K562 (cell line): Measurements from ENCODE around the gene SRMS. TPM values are rescaled to one million over a fixed set of nuclear protein-coding genes. Genes with fewer than 3 reads are reported as not detected.

ENCODE experiments used
- ATAC-seq: fragments of 200-7000 bp; cut with Tn5 transposase; 3 replicates; pipeline ENCODE4 v1.9.1; 2020; ENCODE audit warnings: moderate library complexity
- BruUV-seq: library from RNA; stranded (reverse); fragments of 400-500 nt; replicated peaks from 2 replicates; lab custom pipeline; 2021; lab: Mats Ljungman, UMichigan
- CTCF ChIA-PET: fragments of 300-600 bp; formaldehyde crosslinking; extraction: SDS; loops from one replicate; lab custom pipeline; 2021; ENCODE audit warnings: low intra/inter-chr PET ratio; lab: Yijun Ruan, JAX
- POLR2A ChIA-PET: fragments of 300-600, 350-650 bp; sonication (Branson Sonifier 250); formaldehyde crosslinking; extraction: SDS; loops from one replicate; lab custom pipeline; 2021; ENCODE audit warnings: antibody characterized with exemption, inconsistent platforms; lab: Yijun Ruan, JAX
- DNase-seq, 4 experiments: peaks; one replicate each; pipeline versions ENCODE4 v3.0.0 to v3.0.0-alpha.2; 2011 to 2018; ENCODE audit warnings: low spot score in 3 of 4, mixed read lengths in 3 of 4; ENCODE audit errors: extremely low read depth in 1 of 4
- FAIRE-seq: peaks from 2 replicates; lab custom pipeline; 2011; peaks lifted over from hg19 to GRCh38; lab: Jason Lieb, UNC
- H2AFZ ChIP-seq: 2 replicates; pipeline ENCODE4 v1.6.0; 2011; ENCODE audit warnings: low read depth, low read length, control low read depth, inconsistent platforms
- H3K27ac ChIP-seq: fragments of 200-600 bp; 3 replicates; pipeline ENCODE4 v1.8.0; 2011; ENCODE audit warnings: low read depth, mild to moderate bottlenecking, control low read depth, inconsistent platforms, low read length, moderate library complexity, mixed read lengths; ENCODE audit errors: extremely low read depth
- H3K27me3 ChIP-seq, 2 experiments: fragments of 300-600 bp in 1 of 2; 2 replicates in 1 of 2; 3 replicates in 1 of 2; pipeline versions ENCODE4 v1.6.0 to v1.8.0; 2011; ENCODE audit warnings: inconsistent platforms in 2 of 2, low read length in 2 of 2, mild to moderate bottlenecking in 1 of 2, mixed read lengths in 1 of 2, moderate library complexity in 1 of 2; ENCODE audit not compliant: control insufficient read depth in 2 of 2, insufficient read depth in 2 of 2
- H3K36me3 ChIP-seq: fragments of 300-600 bp; 3 replicates; pipeline ENCODE4 v1.8.0; 2011; ENCODE audit warnings: mild to moderate bottlenecking, low read length, inconsistent platforms; ENCODE audit not compliant: control insufficient read depth, insufficient read depth
- H3K4me1 ChIP-seq, 2 experiments: fragments of 200-600 bp in 1 of 2; replicated peaks in 1 of 2; 2 replicates in 1 of 2; 3 replicates in 1 of 2; pipeline versions ENCODE4 v1.5.1 to v1.8.0; 2011; ENCODE audit warnings: inconsistent platforms in 2 of 2, low read length in 2 of 2, mild to moderate bottlenecking in 1 of 2, mixed read lengths in 1 of 2, moderate library complexity in 1 of 2; ENCODE audit not compliant: control insufficient read depth in 2 of 2, insufficient read depth in 2 of 2
- H3K4me2 ChIP-seq: 2 replicates; pipeline ENCODE4 v1.6.1; 2011; ENCODE audit warnings: low read length, control low read depth, inconsistent platforms, mixed read lengths; ENCODE audit not compliant: insufficient read depth
- H3K4me3 ChIP-seq: fragments of 200-600 bp; sonication (generic), shearing (Covaris generic); 2 replicates; pipeline ENCODE4 v1.5.1; 2016; ENCODE audit warnings: control low read depth, inconsistent platforms
- H3K79me2 ChIP-seq: fragments of 200-600 bp; 3 replicates; pipeline ENCODE4 v1.8.0; 2011; ENCODE audit warnings: low read length, inconsistent platforms; ENCODE audit not compliant: control insufficient read depth, insufficient read depth
- H3K9ac ChIP-seq, 2 experiments: 2 replicates each; pipeline versions ENCODE4 v1.6.0 to v1.6.1; 2011; ENCODE audit warnings: low read depth in 2 of 2, low read length in 2 of 2, control low read depth in 1 of 2, inconsistent platforms in 1 of 2, mild to moderate bottlenecking in 1 of 2, mixed read lengths in 1 of 2; ENCODE audit not compliant: insufficient read depth in 1 of 2
- H3K9me1 ChIP-seq: one replicate; pipeline ENCODE4 v1.6.0; 2011; ENCODE audit warnings: inconsistent platforms, mild to moderate bottlenecking, low read length, moderate library complexity; ENCODE audit not compliant: control insufficient read depth, insufficient read depth
- H3K9me3 ChIP-seq: replicated peaks from 2 replicates; pipeline ENCODE4 v1.5.1; 2011; ENCODE audit warnings: low read depth, low read length, inconsistent platforms; ENCODE audit not compliant: control insufficient read depth, insufficient read depth
- H4K20me1 ChIP-seq: replicated peaks from 2 replicates; pipeline ENCODE4 v1.6.1; 2011; ENCODE audit warnings: low read length, inconsistent platforms, mixed read lengths; ENCODE audit not compliant: control insufficient read depth, insufficient read depth
- ATF7 ChIP-seq: fragments of 450-650 bp; IDR thresholded peaks from 2 replicates; pipeline ENCODE4 v1.7.1; 2014; ENCODE audit warnings: mild to moderate bottlenecking, moderate library complexity
- E2F6 ChIP-seq, 2 experiments: IDR thresholded peaks; 2 replicates each; pipeline ENCODE4 v1.6.1; 2011; ENCODE audit warnings: borderline replicate concordance in 1 of 2, control low read depth in 1 of 2, low read depth in 1 of 2, low read length in 1 of 2, mild to moderate bottlenecking in 1 of 2, mixed read lengths in 1 of 2, moderate library complexity in 1 of 2; ENCODE audit not compliant: insufficient read depth in 1 of 2, insufficient read length in 1 of 2, poor library complexity in 1 of 2, severe bottlenecking in 1 of 2; ENCODE audit errors: extremely low read depth in 1 of 2
- IFI16 ChIP-seq: fragments of 250-450 bp; sonication (Bioruptor Pico); IDR thresholded peaks from 2 replicates; pipeline ENCODE4 v2.1.2; 2022; ENCODE audit warnings: mild to moderate bottlenecking, inconsistent platforms
- NCOA6 ChIP-seq: fragments of 450-650 bp; IDR thresholded peaks from 2 replicates; pipeline ENCODE4 v1.6.1; 2017; ENCODE audit warnings: mild to moderate bottlenecking
- NCOR1 ChIP-seq: fragments of 450-650 bp; IDR thresholded peaks from 2 replicates; pipeline ENCODE4 v1.6.1; 2016; ENCODE audit warnings: mild to moderate bottlenecking, moderate library complexity
- REST ChIP-seq, 2 experiments: fragments of 450-650 bp; formaldehyde crosslinking in 1 of 2; IDR thresholded peaks; 2 replicates each; pipeline versions ENCODE4 v1.4.0 to v1.6.1; 2014 to 2020; ENCODE audit warnings: mild to moderate bottlenecking in 2 of 2, borderline replicate concordance in 1 of 2, low read depth in 1 of 2
- WGBS: fragments of 100-300 bp; shearing (Covaris generic); methylation state at CpG from one replicate; pipeline ENCODE4 v1.1.6; 2016; ENCODE audit warnings: low coverage, mixed read lengths; ENCODE audit not compliant: insufficient coverage; ENCODE audit errors: missing lambda C conversion rate; 5-methylcytosine and 5-hydroxymethylcytosine counted together
- in situ Hi-C: fragments of 300-500 bp; cut with MboI; formaldehyde crosslinking; loops from 4 replicates; pipeline ENCODE4 v1.15.0; 2018; ENCODE audit warnings: inconsistent platforms, mixed read lengths
- intact Hi-C: fragments of 100-400 bp; cut with micrococcal nuclease; formaldehyde crosslinking; loops from 2 replicates; pipeline ENCODE4 v1.14.2; 2022
- polyA plus RNA-seq, 8 experiments: library from polyadenylated mRNA; depleted of rRNA in 4 of 8; stranded (reverse) in 5 of 8; unstranded in 3 of 8; fragments of >200 nt; fragmentation: Nextera tagmentation in 2 of 8; fragmentation: Illumina TruSeq in 1 of 8; extraction: Ambion mirVana in 2 of 8; extraction: Trizol in 1 of 8; gene quantifications; 2 replicates each; pipeline versions ENCODE4 v1.2.1 to v1.2.3, GENCODE V29; 2011 to 2014; ENCODE audit warnings: inconsistent platforms in 1 of 8, missing spikeins in 1 of 8
- total RNA-seq, 7 experiments: library from RNA; depleted of rRNA in 6 of 7; stranded (reverse); fragments of >200 nt in 6 of 7; fragmentation: Illumina TruSeq in 2 of 7; extraction: Trizol in 2 of 7; gene quantifications; 2 replicates each; pipeline versions ENCODE4 v1.2.1 to v1.2.3, GENCODE V29; 2011 to 2021; ENCODE audit warnings: low replicate concordance in 1 of 7
- TF ChIP-seq, protein P1 (sequence below), 3 experiments: IDR thresholded peaks in 2 of 3; conservative IDR thresholded peaks in 1 of 3; 2 replicates each; pipeline ENCODE4 v1.5.1; 2011 to 2012; ENCODE audit warnings: low read length in 3 of 3, mild to moderate bottlenecking in 3 of 3, control low read depth in 2 of 3, improper control_type of control experiment in 1 of 3, inconsistent platforms in 1 of 3, low read depth in 1 of 3, mixed read lengths in 1 of 3, moderate library complexity in 1 of 3; ENCODE audit not compliant: insufficient read depth in 2 of 3

The SRMS gene
- total and polyA plus RNA-seq, 9 of the 15 experiments (the other 6 are each of a cell fraction or from before 2014, with no cell fraction given) = 0.07 TPM; not detected in 8

DNA sequence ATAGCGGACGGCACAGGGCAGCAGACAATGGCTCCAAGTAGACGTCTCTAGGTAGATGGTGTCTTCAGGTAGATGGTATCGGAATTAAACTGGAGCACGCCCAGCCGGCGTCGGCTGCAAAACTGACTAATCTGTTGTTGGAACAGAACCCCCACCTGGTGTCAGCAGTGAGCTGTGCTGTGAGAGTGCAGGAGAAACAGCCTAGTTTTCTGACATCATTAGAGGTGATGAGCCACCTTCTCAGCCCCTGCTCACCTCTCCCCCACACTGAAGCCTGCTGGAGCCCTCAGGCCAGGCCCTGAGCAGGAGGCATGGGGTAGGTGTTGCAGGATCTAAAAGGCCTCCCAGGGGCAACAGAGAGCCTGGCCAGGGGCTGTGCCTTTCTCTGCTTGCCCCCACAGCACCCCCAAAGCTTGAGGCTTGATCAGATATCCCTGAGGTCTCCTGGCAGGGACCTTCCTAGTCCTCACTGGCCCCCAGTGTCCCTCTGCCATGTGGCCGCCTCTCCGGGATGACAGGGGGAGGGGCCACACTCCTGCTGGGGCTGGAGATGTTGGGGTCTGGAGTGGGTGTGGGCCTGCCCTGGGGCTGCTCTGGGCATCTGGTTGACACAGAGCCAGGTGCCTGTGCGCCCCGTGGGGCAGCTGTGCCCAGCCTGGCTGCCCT is 33.4 kb upstream of the SRMS start:
- FAIRE-seq = peak; percentile 77
- in situ Hi-C loops (no loop called here), intact Hi-C loops (loop anchor here (2.0 kb wide), 1 partner anchor 394 kb away; no protein-coding TSS in a partner anchor)
- H3K4me2 ChIP-seq = no peak overlapping the region
- peak; percentile 89 for ATAC-seq
- peak overlapping the region in 1 of 2 experiments; percentile 10; a peak in 2 of 4 replicates for H3K9ac ChIP-seq
- H3K79me2 ChIP-seq = no peaks in the 10 kb centered on the region
- ChIA-PET POLR2A (interaction anchor here (0.7 to 1.1 kb wide), 3 partner anchors 9 to 46 kb away, joined by 3 to 4 read pairs (median 3); partner anchors contain the start of gene GMEB2), CTCF (interaction anchor here (0.6 to 0.8 kb wide), 4 partner anchors 46 to 477 kb away, joined by 3 read pairs; partner anchors contain the start of genes GMEB2 and TPD52L2)
- H3K36me3 ChIP-seq = no peaks in the 10 kb centered on the region
- H3K4me3 ChIP-seq = no peak overlapping the region
- BruUV-seq = no TSS peak
- H2AFZ ChIP-seq = no peak overlapping the region
- WGBS = 5% methylated on average over 12 of the region's 12 CpGs
- no peaks in the 10 kb centered on the region for H4K20me1 ChIP-seq
- peaks cover 0 to 10% of the 10 kb centered on the region in 2 experiments; a peak in 2 of 5 replicates for H3K27me3 ChIP-seq
- peak; percentile 56 to 68 (median 64) for DNase-seq
- no peaks in the 10 kb centered on the region for H3K9me1 ChIP-seq
- H3K4me1 ChIP-seq = peaks cover 4 to 27% of the 10 kb centered on the region in 2 experiments; a peak in 4 of 5 replicates
- no peaks in the 10 kb centered on the region for H3K9me3 ChIP-seq
- H3K27ac ChIP-seq = no peak overlapping the region
- no peak for TF ChIP-seq IFI16
- no peak for TF ChIP-seq NCOA6
- TF ChIP-seq NCOR1 = no peak
- peak; percentile 69 for TF ChIP-seq ATF7
- TF ChIP-seq E2F6 (IDR thresholded peaks at IDR 0.05; ENCODE audit: borderline replicate concordance in 1 of 2, extremely low read depth in 1 of 2, insufficient read depth in 1 of 2, insufficient read length in 1 of 2, low read depth in 1 of 2, low read length in 1 of 2, poor library complexity in 1 of 2, severe bottlenecking in 1 of 2) = peak in 1 of 2 experiments; percentile 4
- TF ChIP-seq, protein P1, sequence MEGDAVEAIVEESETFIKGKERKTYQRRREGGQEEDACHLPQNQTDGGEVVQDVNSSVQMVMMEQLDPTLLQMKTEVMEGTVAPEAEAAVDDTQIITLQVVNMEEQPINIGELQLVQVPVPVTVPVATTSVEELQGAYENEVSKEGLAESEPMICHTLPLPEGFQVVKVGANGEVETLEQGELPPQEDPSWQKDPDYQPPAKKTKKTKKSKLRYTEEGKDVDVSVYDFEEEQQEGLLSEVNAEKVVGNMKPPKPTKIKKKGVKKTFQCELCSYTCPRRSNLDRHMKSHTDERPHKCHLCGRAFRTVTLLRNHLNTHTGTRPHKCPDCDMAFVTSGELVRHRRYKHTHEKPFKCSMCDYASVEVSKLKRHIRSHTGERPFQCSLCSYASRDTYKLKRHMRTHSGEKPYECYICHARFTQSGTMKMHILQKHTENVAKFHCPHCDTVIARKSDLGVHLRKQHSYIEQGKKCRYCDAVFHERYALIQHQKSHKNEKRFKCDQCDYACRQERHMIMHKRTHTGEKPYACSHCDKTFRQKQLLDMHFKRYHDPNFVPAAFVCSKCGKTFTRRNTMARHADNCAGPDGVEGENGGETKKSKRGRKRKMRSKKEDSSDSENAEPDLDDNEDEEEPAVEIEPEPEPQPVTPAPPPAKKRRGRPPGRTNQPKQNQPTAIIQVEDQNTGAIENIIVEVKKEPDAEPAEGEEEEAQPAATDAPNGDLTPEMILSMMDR (IDR thresholded peaks at IDR 0.05 in 2 of 3, conservative IDR thresholded peaks at IDR 0.05 in 1 of 3; ENCODE audit: insufficient read depth in 2 of 3, low read depth in 1 of 3, low read length in 3 of 3) = peak; percentile 62 to 72 (median 65)
- TF ChIP-seq REST (IDR thresholded peaks at IDR 0.05; ENCODE audit: borderline replicate concordance) = peak; percentile 43; the same call in 1 of the 2 replicates
- no peak for TF ChIP-seq REST (CRISPR knock-in tag; IDR thresholded peaks at IDR 0.05; ENCODE audit: low read depth)
